Measurements from ENCODE around the gene OPCML. TPM values are rescaled to one million over a fixed set of nuclear protein-coding genes. Genes with fewer than 3 reads are reported as not detected.

Gene OPCML
- total RNA-seq, 1 experiment from 2014 or later: 0.58 TPM

DNA sequence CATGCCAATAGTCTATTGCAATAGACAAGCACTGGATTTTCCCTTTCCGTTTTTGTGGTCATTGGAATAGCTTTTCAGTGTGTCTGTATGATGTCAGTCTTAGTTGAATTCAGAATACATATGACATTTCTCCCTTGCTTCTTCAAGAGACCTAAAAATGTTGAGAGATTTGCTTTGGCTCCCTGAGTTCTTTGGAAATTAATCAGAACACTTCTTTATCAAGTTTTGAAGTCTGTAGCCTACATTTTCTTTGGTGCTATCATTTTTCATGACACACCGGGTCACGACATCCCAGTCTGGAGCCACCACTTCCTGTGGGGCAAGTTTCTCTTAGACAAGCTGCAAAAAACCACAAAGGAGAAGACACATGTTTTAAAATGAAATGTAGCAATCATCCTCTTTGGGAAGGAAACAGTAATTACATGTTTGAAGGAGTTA lies 847.1 kb downstream of the OPCML start:
- Histone ChIP-seq H3K27me3 (replicated peaks) (no peaks in the 10 kb centered on the region), H3K36me3 (no peaks in the 10 kb centered on the region), H3K4me1 (replicated peaks) (no peaks in the 10 kb centered on the region), H3K9me3 (replicated peaks) (no peaks in the 10 kb centered on the region), H3K27ac (no peak overlapping the region), H3K4me3 (no peak overlapping the region)
- DNase-seq (ENCODE audit: low read depth in 1 of 2, low spot score in 2 of 2): no peak

DNA sequence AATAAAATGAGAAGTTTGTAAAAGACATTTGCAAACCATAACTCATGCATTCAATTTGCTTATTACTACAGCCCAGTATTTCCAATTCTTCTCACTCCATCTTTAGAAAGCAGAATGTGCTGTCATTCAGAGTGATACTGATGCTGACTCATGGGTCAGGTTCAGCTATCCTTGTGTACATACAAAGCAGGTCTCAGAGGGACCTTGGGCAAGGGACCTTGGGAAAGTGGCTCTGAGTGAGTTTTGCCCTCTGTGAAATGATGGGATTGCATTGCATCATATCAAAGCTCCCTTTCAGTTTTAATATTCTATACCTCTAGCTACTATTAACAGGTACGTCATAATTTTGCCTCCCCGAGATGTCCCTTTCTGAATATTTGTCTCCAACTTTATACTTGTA lies 848.7 kb downstream of the OPCML start:
- Histone ChIP-seq H3K36me3 (no peaks in the 10 kb centered on the region), H3K27me3 (replicated peaks) (no peaks in the 10 kb centered on the region), H3K27ac (no peak overlapping the region), H3K4me3 (no peak overlapping the region), H3K9me3 (replicated peaks) (no peaks in the 10 kb centered on the region), H3K4me1 (replicated peaks) (no peaks in the 10 kb centered on the region)
- DNase-seq (ENCODE audit: low read depth in 1 of 2, low spot score in 2 of 2): no peak

DNA sequence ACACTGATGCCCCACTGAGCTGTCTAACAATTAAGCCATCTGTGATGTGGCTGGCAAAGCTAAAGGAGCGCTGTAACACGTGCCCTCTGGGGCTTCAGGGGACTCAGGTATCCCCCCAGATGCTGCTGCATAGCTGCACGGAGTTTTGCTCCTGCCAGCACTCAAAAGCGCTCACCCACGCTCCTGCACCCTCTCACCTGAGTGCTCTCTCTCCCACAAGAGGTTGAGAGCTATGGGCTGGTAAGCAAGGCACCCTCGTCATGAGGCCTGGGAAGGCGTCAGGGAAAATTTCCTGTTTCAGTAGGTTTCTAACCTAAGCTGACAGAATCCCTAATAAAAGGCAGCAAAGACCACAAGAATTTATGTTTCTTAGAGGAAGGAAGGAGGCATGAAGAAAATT lies 850.3 kb downstream of the OPCML start:
- DNase-seq (ENCODE audit: low read depth in 1 of 2, low spot score in 2 of 2): no peak

DNA sequence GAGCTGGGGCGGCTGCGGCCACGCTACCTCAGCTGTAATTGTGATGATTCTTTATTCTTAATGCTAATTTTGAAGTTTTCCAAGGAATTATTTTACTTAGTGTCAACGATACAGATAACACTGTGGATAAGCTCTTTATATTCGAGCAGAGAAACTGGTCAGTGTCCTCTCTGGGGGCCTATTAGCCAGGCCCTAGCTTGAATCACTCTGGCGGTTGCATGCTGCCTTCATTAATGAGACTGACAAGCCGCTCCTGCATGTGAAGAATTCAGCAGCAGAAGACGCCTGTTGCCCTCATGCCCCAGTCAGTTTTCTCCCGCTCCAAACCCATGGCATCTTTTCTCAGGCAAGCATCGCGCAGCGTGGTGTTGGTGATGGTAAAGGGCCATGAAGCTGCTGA lies 851.7 kb downstream of the OPCML start:
- no peaks in the 10 kb centered on the region for H3K9me3 ChIP-seq (replicated peaks)
- H3K27me3 ChIP-seq (replicated peaks): no peaks in the 10 kb centered on the region
- H3K36me3 ChIP-seq: no peaks in the 10 kb centered on the region
- H3K27ac ChIP-seq: no peak overlapping the region
- no peak for DNase-seq (ENCODE audit: low read depth in 1 of 2, low spot score in 2 of 2)
- H3K4me3 ChIP-seq: no peak overlapping the region
- no peaks in the 10 kb centered on the region for H3K4me1 ChIP-seq (replicated peaks)

More for the DNA sequence above, 850.3 kb downstream of the OPCML start:
- H3K36me3 ChIP-seq: no peaks in the 10 kb centered on the region
- H3K9me3 ChIP-seq (replicated peaks): no peaks in the 10 kb centered on the region
- no peaks in the 10 kb centered on the region for H3K4me1 ChIP-seq (replicated peaks)
- no peak overlapping the region for H3K27ac ChIP-seq
- no peak overlapping the region for H3K4me3 ChIP-seq
- no peaks in the 10 kb centered on the region for H3K27me3 ChIP-seq (replicated peaks)

DNA sequence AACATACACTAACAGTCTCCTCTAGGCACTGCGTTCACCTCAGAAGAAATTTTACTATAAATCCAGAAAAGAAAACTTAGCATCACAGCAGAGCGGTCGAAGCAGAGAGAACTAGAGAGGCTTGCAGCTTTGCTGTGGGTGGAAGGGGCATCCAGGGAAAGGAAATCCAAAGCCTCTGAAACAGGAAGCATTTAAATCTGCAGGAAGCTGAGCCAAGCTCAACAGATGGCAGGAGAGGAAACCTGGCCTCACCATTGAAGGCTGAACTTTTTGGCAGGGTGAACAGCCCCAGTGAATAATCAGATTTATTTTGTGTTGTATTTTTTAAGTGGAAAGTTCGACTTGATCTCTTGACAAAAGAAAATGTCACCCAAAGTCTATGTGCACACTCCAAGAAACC lies 858.1 kb downstream of the OPCML start:
- Histone ChIP-seq H3K27ac (no peak overlapping the region), H3K27me3 (replicated peaks) (no peaks in the 10 kb centered on the region), H3K4me1 (replicated peaks) (no peaks in the 10 kb centered on the region), H3K4me3 (no peak overlapping the region), H3K9me3 (replicated peaks) (no peaks in the 10 kb centered on the region), H3K36me3 (no peaks in the 10 kb centered on the region)
- DNase-seq (ENCODE audit: low read depth in 1 of 2, low spot score in 2 of 2): no peak

DNA sequence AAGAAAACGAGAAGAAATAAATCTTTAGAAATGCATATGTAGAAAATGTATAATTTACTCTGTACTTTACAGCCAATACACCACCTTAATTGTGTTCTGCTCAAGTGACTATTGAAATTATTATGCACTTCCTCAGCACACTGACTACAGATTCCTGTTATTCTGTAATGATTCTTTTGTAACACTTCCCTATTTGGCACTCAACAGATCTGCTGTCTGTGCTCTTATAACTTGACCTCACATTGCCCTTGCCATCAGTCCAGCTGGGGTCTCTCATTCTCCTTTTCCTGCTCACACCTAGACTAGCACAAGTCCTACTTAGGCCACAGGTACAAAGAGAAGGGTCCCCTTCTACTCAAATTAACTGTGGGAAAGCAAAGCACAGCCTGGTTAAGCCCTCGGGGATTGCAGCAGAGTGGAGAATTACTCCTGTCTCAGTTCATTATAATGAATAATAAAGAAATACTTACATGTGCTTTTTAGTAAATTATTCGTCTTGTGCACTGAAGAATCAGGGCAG lies 860.4 kb downstream of the OPCML start:
- no peak for DNase-seq (ENCODE audit: low read depth in 1 of 2, low spot score in 2 of 2)
- H3K4me3 ChIP-seq: no peak overlapping the region
- H3K4me1 ChIP-seq (replicated peaks): no peaks in the 10 kb centered on the region
- no peak overlapping the region for H3K27ac ChIP-seq
- no peaks in the 10 kb centered on the region for H3K27me3 ChIP-seq (replicated peaks)
- no peaks in the 10 kb centered on the region for H3K9me3 ChIP-seq (replicated peaks)
- H3K36me3 ChIP-seq: no peaks in the 10 kb centered on the region

DNA sequence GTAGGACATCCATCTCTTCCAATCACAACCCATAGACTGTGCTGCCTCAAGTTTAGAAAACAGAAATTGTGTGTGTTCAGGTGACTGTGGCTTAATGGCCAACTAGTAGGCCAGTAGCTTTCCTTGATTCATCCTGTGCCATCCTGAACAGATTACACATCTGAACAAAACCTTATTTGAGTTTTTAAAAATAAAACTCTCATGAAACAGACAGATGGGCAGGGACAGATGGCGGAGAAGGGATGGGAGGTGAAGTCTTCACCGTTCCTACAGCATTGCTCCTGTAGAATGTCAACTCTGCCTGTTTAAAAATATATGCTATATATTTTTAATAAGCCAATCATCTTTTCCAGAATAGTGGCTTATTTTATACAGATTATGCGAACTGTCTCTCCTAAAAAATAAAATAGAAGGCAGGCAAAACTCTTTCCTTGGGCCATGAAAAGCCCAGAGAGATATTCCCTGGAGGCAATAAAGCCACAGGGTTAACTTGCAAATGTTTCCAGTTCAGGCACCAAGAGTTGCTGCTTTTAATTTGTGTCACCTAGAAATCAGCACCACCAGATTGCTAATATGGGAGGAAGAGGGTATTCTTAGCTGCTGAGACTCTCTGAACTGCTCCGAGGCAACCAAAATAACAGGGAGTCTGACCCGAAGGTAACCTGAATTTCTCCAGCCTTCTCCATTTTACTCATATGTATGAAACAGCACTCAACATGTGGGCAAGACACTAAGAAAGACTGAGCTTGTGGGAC lies 861.2 kb downstream of the OPCML start:
- H3K4me1 ChIP-seq (replicated peaks): no peaks in the 10 kb centered on the region
- H3K36me3 ChIP-seq: no peaks in the 10 kb centered on the region
- H3K9me3 ChIP-seq (replicated peaks): no peaks in the 10 kb centered on the region
- DNase-seq (ENCODE audit: low read depth in 1 of 2, low spot score in 2 of 2): no peak
- no peak overlapping the region for H3K27ac ChIP-seq
- no peaks in the 10 kb centered on the region for H3K27me3 ChIP-seq (replicated peaks)
- no peak overlapping the region for H3K4me3 ChIP-seq

DNA sequence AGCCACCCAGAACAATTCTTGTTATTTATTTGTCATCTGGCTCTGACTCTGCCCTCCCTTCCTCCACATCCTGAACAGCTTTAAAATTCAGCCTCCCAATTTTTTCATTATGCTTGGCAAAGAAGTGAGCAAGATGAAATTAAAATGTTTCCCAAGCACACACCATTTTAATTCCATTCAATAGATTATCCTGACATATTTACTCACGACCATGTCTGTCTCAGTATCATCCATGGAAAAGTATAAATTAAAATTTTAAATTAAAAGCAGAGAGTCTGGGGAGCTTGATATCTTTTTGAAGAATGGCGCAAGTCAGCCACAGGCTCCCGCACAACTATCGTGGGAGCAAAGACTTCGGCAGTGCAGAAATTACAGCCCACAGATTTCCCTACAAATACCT lies 862.4 kb downstream of the OPCML start:
- Histone ChIP-seq H3K36me3 (no peaks in the 10 kb centered on the region), H3K27me3 (replicated peaks) (no peaks in the 10 kb centered on the region), H3K4me1 (replicated peaks) (no peaks in the 10 kb centered on the region), H3K4me3 (no peak overlapping the region), H3K27ac (no peak overlapping the region), H3K9me3 (replicated peaks) (no peaks in the 10 kb centered on the region)
- DNase-seq (ENCODE audit: low read depth in 1 of 2, low spot score in 2 of 2): no peak

DNA sequence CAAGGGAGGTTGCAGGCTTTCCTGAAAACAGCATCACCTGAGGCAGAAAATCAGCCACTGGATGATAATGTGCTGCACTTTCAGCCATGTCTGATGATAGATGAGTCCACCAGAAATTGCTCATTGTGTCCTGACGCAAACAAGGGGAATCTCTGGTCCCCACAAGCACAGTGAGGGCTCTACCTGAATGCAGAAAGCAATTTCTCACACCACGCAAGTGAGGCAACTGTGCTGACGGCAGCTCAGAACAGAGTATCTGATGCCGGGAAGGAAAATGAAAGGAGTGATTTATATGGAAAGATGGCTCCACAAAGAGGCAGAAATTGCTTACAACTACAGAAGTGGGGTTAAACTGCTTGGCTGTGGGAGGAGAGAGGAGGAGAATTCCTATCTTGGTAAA lies 867.1 kb downstream of the OPCML start:
- H3K36me3 ChIP-seq: no peaks in the 10 kb centered on the region
- no peak overlapping the region for H3K27ac ChIP-seq
- H3K4me3 ChIP-seq: no peak overlapping the region
- DNase-seq (ENCODE audit: low read depth in 1 of 2, low spot score in 2 of 2): no peak
- no peaks in the 10 kb centered on the region for H3K27me3 ChIP-seq (replicated peaks)
- no peaks in the 10 kb centered on the region for H3K9me3 ChIP-seq (replicated peaks)
- no peaks in the 10 kb centered on the region for H3K4me1 ChIP-seq (replicated peaks)

DNA sequence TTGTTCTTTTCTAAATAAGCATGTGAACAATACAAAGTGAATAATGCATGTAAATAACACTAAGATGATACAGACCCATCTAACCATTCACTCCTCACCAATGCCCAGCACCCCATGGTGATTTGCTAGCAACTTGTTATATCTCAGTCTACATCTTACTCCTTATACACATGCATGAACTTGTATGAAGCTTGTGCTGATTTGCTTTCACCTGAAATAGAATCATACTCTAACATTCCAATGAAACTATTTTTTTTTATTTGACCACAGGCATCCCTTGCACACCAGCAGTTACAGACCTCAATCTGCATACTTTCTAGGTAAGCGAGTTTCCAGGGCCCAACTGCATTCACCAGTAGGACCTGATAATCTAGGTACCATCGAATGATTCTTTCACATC lies 873.6 kb downstream of the OPCML start:
- no peak overlapping the region for H3K27ac ChIP-seq
- no peak for DNase-seq (ENCODE audit: low read depth in 1 of 2, low spot score in 2 of 2)

DNA sequence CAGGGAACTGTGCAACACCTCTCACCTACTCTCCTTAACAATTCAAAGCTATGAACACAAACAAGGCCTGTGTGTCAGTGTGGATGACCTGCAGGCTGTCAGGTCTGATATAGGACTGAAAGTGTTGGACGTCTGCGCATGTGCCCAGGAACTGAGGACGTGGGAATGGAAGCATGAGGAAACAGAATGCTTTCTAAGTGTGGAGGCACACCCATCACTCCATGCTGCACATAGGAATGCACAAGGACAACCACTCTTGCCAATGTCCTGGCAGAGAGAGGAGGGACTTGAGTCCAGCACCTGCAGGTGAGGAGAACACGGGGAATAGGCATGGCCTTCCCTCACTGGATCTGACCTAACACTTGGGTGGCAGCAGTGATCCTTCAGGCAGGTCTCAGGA lies 874.3 kb downstream of the OPCML start:
- H3K4me3 ChIP-seq: no peak overlapping the region
- H3K27ac ChIP-seq: no peak overlapping the region
- H3K4me1 ChIP-seq (replicated peaks): no peaks in the 10 kb centered on the region
- H3K36me3 ChIP-seq: no peaks in the 10 kb centered on the region
- DNase-seq (ENCODE audit: low read depth in 1 of 2, low spot score in 2 of 2): no peak
- no peaks in the 10 kb centered on the region for H3K27me3 ChIP-seq (replicated peaks)
- no peaks in the 10 kb centered on the region for H3K9me3 ChIP-seq (replicated peaks)

More for the DNA sequence above, 873.6 kb downstream of the OPCML start:
- H3K9me3 ChIP-seq (replicated peaks): no peaks in the 10 kb centered on the region
- no peak overlapping the region for H3K4me3 ChIP-seq
- H3K36me3 ChIP-seq: no peaks in the 10 kb centered on the region
- H3K4me1 ChIP-seq (replicated peaks): no peaks in the 10 kb centered on the region
- no peaks in the 10 kb centered on the region for H3K27me3 ChIP-seq (replicated peaks)

DNA sequence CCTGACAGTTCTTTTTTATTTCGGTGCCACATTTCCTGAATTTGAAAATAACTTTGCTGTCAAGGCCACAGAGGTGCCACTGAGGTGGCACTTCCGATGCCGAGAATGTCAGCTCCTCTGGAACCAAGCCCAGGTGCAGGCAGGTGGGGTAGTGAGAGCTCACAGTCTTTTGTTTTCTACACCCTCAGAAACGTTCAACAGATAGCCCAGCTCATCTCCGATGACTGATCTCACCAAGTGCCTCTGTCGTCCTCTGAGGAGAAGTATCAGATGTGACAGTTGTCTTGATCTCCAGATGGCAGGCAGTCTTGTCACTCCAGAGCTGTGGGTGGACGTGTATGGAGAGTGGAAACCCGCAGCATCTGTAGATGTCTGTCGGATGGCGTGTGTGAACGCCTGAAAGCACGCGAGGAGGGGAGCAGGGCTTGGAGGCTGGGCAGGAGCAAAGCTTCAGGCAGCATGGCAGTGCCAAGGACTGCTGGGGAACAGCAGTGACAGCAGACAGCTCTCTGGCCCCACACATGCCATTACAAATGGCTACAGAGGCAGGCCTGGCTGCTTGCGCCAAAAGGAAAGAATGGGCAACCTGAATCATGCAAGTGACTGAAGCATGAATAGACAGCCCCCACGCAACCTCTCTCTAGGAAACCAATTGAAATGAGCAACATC lies 877.0 kb downstream of the OPCML start:
- Histone ChIP-seq H3K27me3 (replicated peaks) (no peaks in the 10 kb centered on the region), H3K27ac (no peak overlapping the region), H3K9me3 (replicated peaks) (no peaks in the 10 kb centered on the region), H3K36me3 (no peaks in the 10 kb centered on the region), H3K4me3 (no peak overlapping the region), H3K4me1 (replicated peaks) (no peaks in the 10 kb centered on the region)
- no peak for DNase-seq (ENCODE audit: low read depth in 1 of 2, low spot score in 2 of 2)

DNA sequence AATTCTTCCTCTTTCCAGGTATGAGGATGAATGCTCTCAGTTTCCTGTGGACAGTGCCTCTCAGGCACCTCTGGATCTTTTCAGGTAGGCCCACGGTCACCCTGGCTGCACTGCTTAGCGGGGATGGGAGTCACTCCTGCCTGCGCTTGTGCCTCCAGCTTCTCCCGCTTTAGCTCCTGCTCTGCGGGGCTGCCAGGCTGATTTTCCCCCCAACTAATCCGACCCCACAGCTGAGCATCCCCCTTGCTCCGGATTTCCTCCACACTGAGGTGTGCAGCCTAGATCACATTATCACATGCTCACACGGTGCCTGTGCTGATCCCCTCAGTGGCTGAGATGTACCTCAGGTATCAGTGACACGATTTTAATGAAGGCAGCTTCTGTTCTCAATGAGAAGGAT lies 879.1 kb downstream of the OPCML start:
- Histone ChIP-seq H3K9me3 (replicated peaks) (no peaks in the 10 kb centered on the region), H3K4me3 (no peak overlapping the region), H3K36me3 (no peaks in the 10 kb centered on the region), H3K27me3 (replicated peaks) (no peaks in the 10 kb centered on the region), H3K4me1 (replicated peaks) (no peaks in the 10 kb centered on the region), H3K27ac (no peak overlapping the region)
- no peak for DNase-seq (ENCODE audit: low read depth in 1 of 2, low spot score in 2 of 2)

DNA sequence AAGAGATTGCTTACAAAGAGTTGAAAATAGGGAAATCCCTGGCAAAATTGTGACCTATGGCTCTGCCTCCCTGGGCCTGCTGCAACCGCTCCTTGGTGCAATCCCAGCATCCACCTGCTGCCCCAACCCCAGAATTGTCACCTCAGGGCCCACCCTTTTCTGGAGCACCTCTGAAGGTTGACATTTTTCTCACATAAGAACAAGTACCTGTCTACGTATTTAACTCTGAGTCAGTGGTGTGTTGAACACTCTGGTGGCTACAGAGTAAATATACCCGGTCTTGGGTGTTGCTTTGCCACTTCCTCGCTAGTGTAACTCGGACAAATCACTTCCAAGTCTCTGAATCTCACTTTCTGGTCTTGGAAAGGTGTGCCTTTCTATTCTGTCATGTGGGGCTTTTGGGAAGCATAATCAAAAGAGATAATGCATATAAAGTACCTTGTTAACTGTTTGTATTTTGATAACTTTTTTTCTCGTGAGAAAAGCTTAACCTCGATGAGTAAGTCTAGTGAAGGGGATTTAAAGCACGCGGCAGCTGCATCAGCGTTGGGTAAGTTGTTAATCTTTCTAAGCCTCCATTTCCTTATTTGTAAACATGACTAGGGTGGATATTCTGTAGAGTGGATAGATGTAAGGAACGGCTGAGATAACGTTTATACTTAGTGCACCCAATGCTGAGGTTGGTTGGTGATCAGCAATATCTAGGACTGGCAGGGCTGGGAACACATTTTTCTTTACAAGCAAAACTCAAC lies 881.2 kb downstream of the OPCML start:
- H3K27me3 ChIP-seq (replicated peaks): no peaks in the 10 kb centered on the region

More for the DNA sequence above, 881.2 kb downstream of the OPCML start:
- H3K4me1 ChIP-seq (replicated peaks): no peaks in the 10 kb centered on the region
- no peak for DNase-seq (ENCODE audit: low read depth in 1 of 2, low spot score in 2 of 2)
- H3K9me3 ChIP-seq (replicated peaks): no peaks in the 10 kb centered on the region
- H3K36me3 ChIP-seq: no peaks in the 10 kb centered on the region
- no peak overlapping the region for H3K27ac ChIP-seq
- H3K4me3 ChIP-seq: no peak overlapping the region
